B cell (primary cell): ENCODE measurements around the gene WDR13. TPM values are rescaled to one million over a fixed set of nuclear protein-coding genes. Genes with fewer than 3 reads are reported as not detected.

ENCODE experiments used
- ATAC-seq: fragments of 200-7000 bp; cut with Tn5 transposase; one replicate; pipeline ENCODE4 v1.10.0; 2021; ENCODE audit warnings: low read depth, mild to moderate bottlenecking, moderate number of reproducible peaks, moderate library complexity
- CTCF ChIA-PET: fragments of 350-600 bp; sonication (Branson Sonifier 250); formaldehyde crosslinking; loops from one replicate; lab custom pipeline; 2021; ENCODE audit warnings: antibody characterized with exemption, inconsistent platforms; lab: Charles Lee
- POLR2A ChIA-PET: fragments of 350-600 bp; sonication (Branson Sonifier 250); formaldehyde crosslinking; loops from one replicate; lab custom pipeline; 2021; ENCODE audit warnings: antibody characterized with exemption; lab: Charles Lee
- DNase-seq: peaks from one replicate; pipeline ENCODE4 v3.0.0; 2013
- H2AFZ ChIP-seq: 2 replicates; pipeline ENCODE4 v1.6.1; 2012; ENCODE audit warnings: mild to moderate bottlenecking, low read depth, low read length; ENCODE audit not compliant: insufficient read depth, poor library complexity, severe bottlenecking
- H3K27ac ChIP-seq, 2 donors: 1 replicate in 1 of 2; 2 replicates in 1 of 2; pipeline ENCODE4 v1.5.1; 2012 to 2013; ENCODE audit warnings: low read length in 2 of 2, mild to moderate bottlenecking in 2 of 2, moderate library complexity in 1 of 2
- H3K27me3 ChIP-seq, 4 experiments: fragments of 200-600 bp in 1 of 4; sonication (generic) in 1 of 4; replicated peaks in 1 of 4; 1 replicate in 2 of 4; 2 replicates in 2 of 4; pipeline versions ENCODE4 v1.6.1 to v1.7.0; 2013 to 2016; ENCODE audit warnings: low read length in 3 of 4, mild to moderate bottlenecking in 2 of 4, mixed read lengths in 1 of 4, moderate library complexity in 1 of 4; ENCODE audit not compliant: insufficient read depth in 4 of 4, control insufficient read depth in 3 of 4; ENCODE audit errors: control extremely low read depth in 1 of 4
- H3K36me3 ChIP-seq, 2 experiments: replicated peaks in 1 of 2; 1 replicate in 1 of 2; 2 replicates in 1 of 2; pipeline versions ENCODE4 v1.6.1 to v1.7.1; 2013; ENCODE audit warnings: low read length in 1 of 2; ENCODE audit not compliant: insufficient read depth in 2 of 2, control insufficient read depth in 1 of 2; ENCODE audit errors: control extremely low read depth in 1 of 2, extremely low read depth in 1 of 2
- H3K4me1 ChIP-seq, 2 donors: fragments of 200-600 bp in 1 of 2; sonication (generic) in 1 of 2; 1 replicate in 1 of 2; 2 replicates in 1 of 2; pipeline versions ENCODE4 v1.5.1 to v1.6.1; 2013 to 2017; ENCODE audit warnings: low read length in 2 of 2; ENCODE audit not compliant: control insufficient read depth in 2 of 2, insufficient read depth in 2 of 2
- H3K4me2 ChIP-seq: replicated peaks from 2 replicates; pipeline ENCODE3; 2012; ENCODE audit warnings: mild to moderate bottlenecking, low read depth, low read length; ENCODE audit not compliant: poor library complexity, severe bottlenecking
- H3K4me3 ChIP-seq, 5 experiments: fragments of 200-600 bp in 1 of 5; sonication (generic) in 1 of 5; 1 replicate in 3 of 5; 2 replicates in 2 of 5; pipeline versions ENCODE4 v1.5.1 to v1.7.0; 2011 to 2016; ENCODE audit warnings: low read length in 4 of 5, mild to moderate bottlenecking in 4 of 5, low read depth in 2 of 5, control low read depth in 1 of 5, moderate library complexity in 1 of 5; ENCODE audit not compliant: insufficient read depth in 1 of 5; ENCODE audit errors: control extremely low read depth in 1 of 5, extremely low read depth in 1 of 5
- H3K79me2 ChIP-seq: fragments of 200-600 bp; sonication (generic); one replicate; pipeline ENCODE4 v1.6.0; 2016; ENCODE audit warnings: low read length; ENCODE audit not compliant: control insufficient read depth, insufficient read depth
- H3K9ac ChIP-seq: fragments of 200-600 bp; sonication (generic); 2 replicates; pipeline ENCODE4 v1.6.1; 2017; ENCODE audit warnings: mild to moderate bottlenecking, low read length, moderate library complexity
- H3K9me3 ChIP-seq, 3 donors: one replicate each; pipeline versions ENCODE4 v1.6.1 to v1.7.1; 2013; ENCODE audit warnings: low read length in 2 of 3; ENCODE audit not compliant: control insufficient read depth in 2 of 3, insufficient read depth in 1 of 3; ENCODE audit errors: control extremely low read depth in 1 of 3
- H4K20me1 ChIP-seq: 2 replicates; pipeline ENCODE4 v1.6.0; 2012; ENCODE audit warnings: mild to moderate bottlenecking, low read length; ENCODE audit not compliant: insufficient read depth, control insufficient read depth, poor library complexity, severe bottlenecking
- H3K27ac Mint-ChIP-seq: one replicate; pipeline ENCODE4 v1.8.0; 2021; ENCODE audit warnings: mixed read lengths
- H3K27me3 Mint-ChIP-seq: one replicate; pipeline ENCODE4 v1.8.0; 2021; ENCODE audit warnings: mixed read lengths
- H3K4me1 Mint-ChIP-seq: one replicate; pipeline ENCODE4 v1.8.0; 2021; ENCODE audit warnings: mixed read lengths
- H3K4me3 Mint-ChIP-seq: one replicate; pipeline ENCODE4 v1.8.0; 2021; ENCODE audit warnings: mixed read lengths
- H3K9me3 Mint-ChIP-seq: one replicate; pipeline ENCODE4 v1.8.0; 2022; ENCODE audit warnings: mixed read lengths; ENCODE audit not compliant: insufficient read depth
- CTCF ChIP-seq: fragments of 200-600 bp; IDR thresholded peaks from one replicate; pipeline ENCODE4 v1.8.0; 2022; ENCODE audit warnings: antibody characterized with exemption, mild to moderate bottlenecking
- EZH2 ChIP-seq: IDR thresholded peaks from 2 replicates; pipeline ENCODE4 v1.6.1; 2012; ENCODE audit warnings: borderline replicate concordance, low read depth, mild to moderate bottlenecking, moderate library complexity, low read length; ENCODE audit not compliant: insufficient read depth, poor library complexity, severe bottlenecking
- WGBS: methylation state at CpG from one replicate; pipeline ENCODE4 v1.1.5; 2013; ENCODE audit warnings: missing lambda C conversion rate; ENCODE audit not compliant: insufficient coverage; 5-methylcytosine and 5-hydroxymethylcytosine counted together
- intact Hi-C: fragments of 100-400 bp; cut with micrococcal nuclease; formaldehyde crosslinking; loops from one replicate; pipeline ENCODE4 v1.10.0; 2022
- polyA plus RNA-seq: library from polyadenylated mRNA; depleted of rRNA; stranded (reverse); fragments of >200 nt; gene quantifications from 2 replicates; pipeline ENCODE4 v1.2.3, GENCODE V29; 2012
- total RNA-seq, 2 donors: library from RNA; stranded (reverse); fragments of 120-200 nt in 1 of 2; gene quantifications; 1 replicate in 1 of 2; 2 replicates in 1 of 2; pipeline versions ENCODE4 v1.2.3 to v1.2.4, GENCODE V29; 2013 to 2022

Gene WDR13
- total and polyA plus RNA-seq, 2 donors (not counting 1 experiment from before 2014, with no cell fraction given) = 85.1 to 257 TPM

- Histone ChIP-seq H3K27ac (no peak overlapping the region), H3K4me3 (no peak overlapping the region), H2AFZ (no peak overlapping the region), H3K4me1 (no peaks in the 10 kb centered on the region), H3K27me3 (no peaks in the 10 kb centered on the region), H3K4me2 (no peak overlapping the region), H4K20me1 (no peaks in the 10 kb centered on the region), H3K9ac (no peak overlapping the region), H3K36me3 (peaks cover 0 to 9% of the 10 kb centered on the region in 2 experiments), H3K79me2 (no peaks in the 10 kb centered on the region), H3K9me3 (no peaks in the 10 kb centered on the region)
- Mint-ChIP-seq H3K27me3 (no peaks in the 10 kb centered on the region), H3K4me3 (no peak overlapping the region), H3K27ac (no peak overlapping the region), H3K4me1 (no peaks in the 10 kb centered on the region), H3K9me3 (no peaks in the 10 kb centered on the region)
- POLR2A ChIA-PET = no interaction called here
- no peak for DNase-seq
- CTCF ChIA-PET = interaction anchor here (0.7 kb wide), 1 partner anchor 171 kb away, joined by 4 read pairs; no protein-coding TSS in a partner anchor
- TF ChIP-seq EZH2 (no peak), CTCF (no peak)
- WGBS = 100% methylated on average over 7 of the region's 16 CpGs
- no peak for ATAC-seq
- intact Hi-C loops = no loop called here
These were observed 7.4 kb downstream of the WDR13 start for GRCh38 chrX:48604701-48605100.

GRCh38 chrX:48606091-48606490 is 8.8 kb downstream of the WDR13 start:
- H3K4me2 ChIP-seq = no peak overlapping the region
- CTCF ChIA-PET = no interaction called here
- intact Hi-C loops = no loop called here
- Mint-ChIP-seq H3K27ac (no peak overlapping the region), H3K4me1 (no peaks in the 10 kb centered on the region), H3K27me3 (no peaks in the 10 kb centered on the region), H3K4me3 (no peak overlapping the region), H3K9me3 (no peaks in the 10 kb centered on the region)
- H3K9ac ChIP-seq = no peak overlapping the region
- POLR2A ChIA-PET = no interaction called here
- ATAC-seq (no peak), DNase-seq (no peak)
- peaks cover 0 to 2% of the 10 kb centered on the region in 2 experiments for H3K36me3 ChIP-seq
- TF ChIP-seq CTCF = no peak
- TF ChIP-seq EZH2 = no peak
- H3K9me3 ChIP-seq = no peaks in the 10 kb centered on the region
- no peak overlapping the region for H3K4me3 ChIP-seq
- H2AFZ ChIP-seq = no peak overlapping the region
- no peaks in the 10 kb centered on the region for H3K79me2 ChIP-seq
- no peaks in the 10 kb centered on the region for H3K27me3 ChIP-seq
- no peaks in the 10 kb centered on the region for H4K20me1 ChIP-seq
- H3K4me1 ChIP-seq = no peaks in the 10 kb centered on the region
- no peak overlapping the region for H3K27ac ChIP-seq
- WGBS = no CpG with 5 or more reads among the region's 6 CpGs
